Measurements from ENCODE around the gene DAP3. TPM values are rescaled to one million over a fixed set of nuclear protein-coding genes. Genes with fewer than 3 reads are reported as not detected.

Gene DAP3
- total RNA-seq, 1 experiment from 2014 or later, result 148 TPM

DNA sequence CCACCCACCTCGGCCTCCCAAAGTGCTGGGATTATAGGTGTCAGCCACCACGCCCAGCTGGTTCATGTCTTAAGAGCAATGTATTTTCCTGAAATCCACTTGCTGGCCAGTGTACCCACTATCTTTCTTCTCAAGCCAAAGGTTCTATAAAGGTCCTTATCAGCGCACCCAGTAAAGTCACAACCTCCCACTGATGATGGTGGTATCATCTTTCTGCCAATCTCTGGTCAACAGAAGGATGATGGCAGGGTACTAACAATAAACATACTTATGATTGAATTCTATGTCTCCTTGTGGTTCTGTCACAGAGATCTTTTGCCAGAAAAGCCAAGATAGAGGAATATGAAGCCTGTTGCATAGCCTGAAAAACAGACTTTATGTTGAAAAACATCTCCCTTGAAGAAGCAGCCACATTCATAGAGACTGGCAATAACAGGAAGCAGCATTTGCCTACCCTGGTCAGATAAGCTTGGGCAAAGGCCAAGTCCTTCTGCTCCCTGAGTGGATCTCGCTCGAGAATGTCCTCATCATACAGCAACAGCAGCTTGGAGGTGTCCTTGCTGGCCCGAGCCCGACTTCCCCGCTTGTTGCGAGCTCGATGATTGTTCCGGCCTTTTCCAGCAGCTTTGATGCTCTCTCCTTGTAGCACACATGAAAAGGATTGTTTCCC, 73.0 kb downstream of the DAP3 start:
- Histone ChIP-seq H3K9me3 (ENCODE audit: control insufficient read depth in 1 of 2, insufficient read depth in 1 of 2, low read depth in 1 of 2, low read length in 2 of 2) (no peaks in the 10 kb centered on the region), H3K9ac (ENCODE audit: low read length) (no peak overlapping the region), H3K4me1 (ENCODE audit: control insufficient read depth in 1 of 2, insufficient read depth in 2 of 2, low read length in 2 of 2) (peaks cover 0 to 5% of the 10 kb centered on the region in 2 experiments; a peak in 1 of 4 replicates), H3K4me2 (ENCODE audit: low read length) (no peak overlapping the region), H3K36me3 (ENCODE audit: control insufficient read depth in 1 of 2, insufficient read depth in 2 of 2, low read length in 2 of 2) (peaks cover 22 to 34% of the 10 kb centered on the region in 2 experiments), H3K9me2 (ENCODE audit: insufficient read depth) (no peaks in the 10 kb centered on the region), H4K20me1 (ENCODE audit: insufficient read depth) (no peaks in the 10 kb centered on the region), H3K79me2 (ENCODE audit: insufficient read depth, low read length) (no peaks in the 10 kb centered on the region), H3K27ac (ENCODE audit: low read depth, low read length) (no peak overlapping the region), H2AFZ (ENCODE audit: low read depth, low read length, poor library complexity, severe bottlenecking) (no peak overlapping the region), H3K4me3 (replicated peaks in 1 of 2; ENCODE audit: low read depth in 1 of 2, low read length in 2 of 2) (no peak overlapping the region), H3K27me3 (ENCODE audit: insufficient read depth, low read length) (no peaks in the 10 kb centered on the region)
- ChIA-PET CTCF (no interaction called here), POLR2A (no interaction called here), RAD21 (ENCODE audit: low non-redundant PET in 1 of 2, low total read pairs in 2 of 2, uncharacterized antibody in 2 of 2, unreplicated experiment in 2 of 2) (no interaction called here)
- BruUV-seq (replicated peaks), result no TSS peak
- no peak for TF ChIP-seq RAD21 (IDR thresholded peaks at IDR 0.05; ENCODE audit: low read depth)
- no peak for TF ChIP-seq JUND (IDR thresholded peaks at IDR 0.05)
- TF ChIP-seq CEBPB (IDR thresholded peaks at IDR 0.05; ENCODE audit: low read depth), result no peak
- no peak for TF ChIP-seq ZBTB33 (IDR thresholded peaks at IDR 0.05; ENCODE audit: extremely low read depth, insufficient replicate concordance, low read length)
- no peak for TF ChIP-seq POLR2AphosphoS5 (IDR thresholded peaks at IDR 0.05; ENCODE audit: low read depth, low read length)
- TF ChIP-seq EZH2 (IDR thresholded peaks at IDR 0.05), result no peak
- no peak for TF ChIP-seq ZFX (IDR thresholded peaks at IDR 0.05)
- TF ChIP-seq ZNF274 (IDR thresholded peaks at IDR 0.05; ENCODE audit: low read depth, low read length), result no peak
- intact Hi-C loops (cut with micrococcal nuclease), result no loop called here
- ATAC-seq, result no peak
- no peak for DNase-seq (ENCODE audit: low read depth, low spot score)

All from HCT116 (cell line).